HCT116 (cell line): ENCODE measurements around the gene ARVCF. TPM values are rescaled to one million over a fixed set of nuclear protein-coding genes. Genes with fewer than 3 reads are reported as not detected.

Experiments
- ATAC-seq: fragments of 200-7000 bp; cut with Tn5 transposase; 2 replicates; pipeline ENCODE4 v1.9.1; 2020; ENCODE audit warnings: mild to moderate bottlenecking, moderate library complexity
- BruUV-seq: library from RNA; stranded (reverse); fragments of 400-500 nt; replicated peaks from 2 replicates; lab custom pipeline; 2021; lab: Mats Ljungman, UMichigan
- CTCF ChIA-PET: fragments of 300-600 bp; sonication (Branson Sonifier 250); formaldehyde crosslinking; loops from one replicate; lab custom pipeline; 2021; ENCODE audit warnings: antibody characterized with exemption; lab: Charles Lee
- POLR2A ChIA-PET: fragments of 300-600, 350-600 bp; sonication (Branson Sonifier 250); formaldehyde crosslinking; loops from one replicate; lab custom pipeline; 2021; ENCODE audit warnings: antibody characterized with exemption; lab: Charles Lee
- RAD21 ChIA-PET, 2 experiments: fragments of 300-600 bp; sonication (Branson Sonifier 250); formaldehyde crosslinking; loops; one replicate each; lab custom pipeline; 2023; ENCODE audit warnings: low total read pairs in 2 of 2; ENCODE audit not compliant: uncharacterized antibody in 2 of 2, unreplicated experiment in 2 of 2, low non-redundant PET in 1 of 2; lab: Charles Lee
- DNase-seq: peaks from one replicate; pipeline ENCODE4 v3.0.0-alpha.2; 2010; ENCODE audit warnings: low read depth, low spot score
- H2AFZ ChIP-seq: fragments of 200-600 bp; shearing (Covaris generic), sonication (generic); 2 replicates; pipeline ENCODE4 v1.6.1; 2017; ENCODE audit warnings: low read depth, mixed run types, mixed read lengths, antibody characterized with exemption, low read length; ENCODE audit not compliant: poor library complexity, severe bottlenecking
- H3K27ac ChIP-seq: 2 replicates; pipeline ENCODE4 v1.5.1; 2012; ENCODE audit warnings: low read depth, low read length
- H3K27me3 ChIP-seq: fragments of 200-600 bp; sonication (generic); 2 replicates; pipeline ENCODE4 v1.6.1; 2016; ENCODE audit warnings: mixed run types, low read length, mixed read lengths; ENCODE audit not compliant: insufficient read depth
- H3K36me3 ChIP-seq, 2 experiments: fragments of 200-500 bp in 1 of 2; fragments of 200-600 bp in 1 of 2; sonication (Bioruptor generic) in 1 of 2; sonication (generic) in 1 of 2; 2 replicates each; pipeline versions ENCODE4 v1.5.1 to v1.6.1; 2014 to 2016; ENCODE audit warnings: low read length in 2 of 2, inconsistent platforms in 1 of 2, mixed read lengths in 1 of 2, mixed run types in 1 of 2; ENCODE audit not compliant: insufficient read depth in 2 of 2, control insufficient read depth in 1 of 2
- H3K4me1 ChIP-seq, 2 experiments: fragments of 200-600 bp in 1 of 2; sonication (generic) in 1 of 2; 2 replicates each; pipeline versions ENCODE4 v1.5.1 to v1.6.1; 2012 to 2017; ENCODE audit warnings: low read length in 2 of 2, inconsistent platforms in 1 of 2, mild to moderate bottlenecking in 1 of 2, mixed read lengths in 1 of 2, mixed run types in 1 of 2, moderate library complexity in 1 of 2; ENCODE audit not compliant: insufficient read depth in 2 of 2, control insufficient read depth in 1 of 2
- H3K4me2 ChIP-seq: fragments of 200-600 bp; sonication (generic); 2 replicates; pipeline ENCODE4 v1.6.1; 2017; ENCODE audit warnings: mixed run types, low read length, mixed read lengths
- H3K4me3 ChIP-seq, 2 experiments: fragments of 200-600 bp in 1 of 2; sonication (generic) in 1 of 2; replicated peaks in 1 of 2; 2 replicates each; pipeline ENCODE4 v1.5.1; 2011 to 2016; ENCODE audit warnings: low read length in 2 of 2, control low read depth in 1 of 2, low read depth in 1 of 2, mild to moderate bottlenecking in 1 of 2, mixed read lengths in 1 of 2, mixed run types in 1 of 2
- H3K79me2 ChIP-seq: fragments of 200-600 bp; sonication (generic); 2 replicates; pipeline ENCODE4 v1.6.1; 2017; ENCODE audit warnings: mild to moderate bottlenecking, mixed run types, low read length, moderate library complexity, mixed read lengths; ENCODE audit not compliant: insufficient read depth
- H3K9ac ChIP-seq: fragments of 200-600 bp; sonication (generic); 2 replicates; pipeline ENCODE4 v1.6.1; 2016; ENCODE audit warnings: low read length, mixed read lengths
- H3K9me2 ChIP-seq: fragments of 200-600 bp; sonication (generic), shearing (Covaris generic); 2 replicates; pipeline ENCODE4 v1.6.1; 2017; ENCODE audit warnings: mixed run types, mild to moderate bottlenecking, moderate library complexity; ENCODE audit not compliant: insufficient read depth
- H3K9me3 ChIP-seq, 2 experiments: fragments of 200-500 bp in 1 of 2; fragments of 200-600 bp in 1 of 2; sonication (Bioruptor generic) in 1 of 2; sonication (generic) in 1 of 2; 2 replicates each; pipeline ENCODE4 v1.6.1; 2014 to 2017; ENCODE audit warnings: low read length in 2 of 2, mixed read lengths in 2 of 2, inconsistent platforms in 1 of 2, low read depth in 1 of 2, mild to moderate bottlenecking in 1 of 2, mixed run types in 1 of 2, moderate library complexity in 1 of 2; ENCODE audit not compliant: control insufficient read depth in 1 of 2, insufficient read depth in 1 of 2
- H4K20me1 ChIP-seq: fragments of 200-600 bp; sonication (generic), shearing (Covaris generic); 2 replicates; pipeline ENCODE4 v1.6.1; 2017; ENCODE audit warnings: mixed run types, mild to moderate bottlenecking, moderate library complexity; ENCODE audit not compliant: insufficient read depth
- ATF3 ChIP-seq: IDR thresholded peaks from 2 replicates; pipeline ENCODE4 v1.6.1; 2012
- ELF1 ChIP-seq: IDR thresholded peaks from 2 replicates; pipeline ENCODE4 v1.6.1; 2012; ENCODE audit warnings: low read depth, borderline replicate concordance
- EZH2 ChIP-seq: fragments of 200-600 bp; sonication (generic); IDR thresholded peaks from 2 replicates; pipeline ENCODE4 v1.6.1; 2017; ENCODE audit warnings: antibody characterized with exemption, mixed run types
- EZH2phosphoT487 ChIP-seq: fragments of 200-600 bp; IDR thresholded peaks from 2 replicates; pipeline ENCODE4 v1.6.1; 2018; ENCODE audit warnings: antibody characterized with exemption, borderline replicate concordance
- FOSL1 ChIP-seq: IDR thresholded peaks from 2 replicates; pipeline ENCODE4 v1.6.1; 2012; ENCODE audit warnings: low read depth
- SIN3A ChIP-seq: IDR thresholded peaks from 2 replicates; pipeline ENCODE4 v1.6.1; 2012; ENCODE audit warnings: low read depth
- ZFX ChIP-seq: fragments of 450-650 bp; IDR thresholded peaks from 2 replicates; pipeline ENCODE4 v1.6.1; 2017
- ZNF274 ChIP-seq: fragments of 200-500 bp; sonication (Bioruptor generic); IDR thresholded peaks from 2 replicates; pipeline ENCODE4 v1.6.1; 2014; ENCODE audit warnings: mild to moderate bottlenecking, low read depth, low read length, inconsistent platforms
- intact Hi-C: fragments of 100-400 bp; cut with micrococcal nuclease; formaldehyde crosslinking; loops from 2 replicates; pipeline ENCODE4 v1.10.0; 2022
- total RNA-seq: library from RNA; stranded (reverse); gene quantifications from one replicate; pipeline ENCODE4 v1.2.1, GENCODE V29; 2021; ENCODE audit not compliant: unreplicated experiment
- TF ChIP-seq, protein P1 (sequence below), 3 experiments: fragments of 200-600 bp in 1 of 3; sonication (generic) in 1 of 3; IDR thresholded peaks in 2 of 3; conservative IDR thresholded peaks in 1 of 3; 2 replicates each; pipeline ENCODE4 v1.5.1; 2012 to 2017; ENCODE audit warnings: low read depth in 2 of 3, low read length in 2 of 3, antibody characterized with exemption in 1 of 3, borderline replicate concordance in 1 of 3, control low read depth in 1 of 3, mild to moderate bottlenecking in 1 of 3, mixed read lengths in 1 of 3, mixed run types in 1 of 3, moderate library complexity in 1 of 3; ENCODE audit not compliant: insufficient read depth in 1 of 3
- TF ChIP-seq, protein P2 (sequence below): IDR thresholded peaks from 2 replicates; pipeline ENCODE4 v1.6.1; 2012; ENCODE audit warnings: low read depth

Gene ARVCF
- total RNA-seq, 1 experiment from 2014 or later, result 42.8 TPM

DNA sequence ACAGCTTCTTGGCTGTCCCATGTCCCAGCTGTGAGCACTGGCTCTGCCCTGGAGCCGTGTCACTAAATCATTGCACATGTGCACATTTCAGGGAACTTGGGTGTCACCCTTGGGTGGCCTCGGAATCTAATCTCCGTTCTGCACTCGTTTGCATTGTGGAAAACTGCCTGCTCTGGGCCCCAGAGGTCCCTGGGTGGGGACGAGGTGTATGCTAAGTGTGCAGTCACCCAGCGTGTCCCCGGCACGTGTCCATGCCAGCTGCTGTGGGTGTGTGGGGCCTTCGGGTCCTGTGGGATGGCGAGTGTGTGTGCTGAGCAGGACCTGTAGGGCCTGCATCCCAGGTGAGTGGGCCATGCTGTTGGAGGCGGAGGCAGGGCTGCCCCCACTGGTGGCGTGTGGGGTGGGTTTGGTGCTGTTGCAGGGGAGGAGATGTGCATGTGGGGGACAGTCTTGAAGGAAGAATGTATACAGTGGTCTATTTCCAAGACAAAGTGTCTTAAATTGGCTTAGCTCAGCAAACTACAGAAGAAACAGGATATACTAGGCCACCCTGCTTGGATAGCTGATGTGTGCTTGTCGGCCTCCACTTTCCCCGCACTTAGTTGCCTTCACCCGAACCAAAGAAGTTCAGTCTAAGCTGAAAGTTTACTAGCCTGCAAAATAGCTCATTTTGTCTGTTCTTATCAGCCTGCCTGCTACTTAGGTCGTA, 18.9 kb upstream of the ARVCF start:
- ChIA-PET CTCF (no interaction called here), RAD21 (no interaction called here), POLR2A (no interaction called here)
- H3K9me3 ChIP-seq, result no peaks in the 10 kb centered on the region
- intact Hi-C loops, result no loop called here
- H2AFZ ChIP-seq, result no peak overlapping the region
- H3K9ac ChIP-seq, result no peak overlapping the region
- no peaks in the 10 kb centered on the region for H3K9me2 ChIP-seq
- H3K4me1 ChIP-seq, result peaks cover 2 to 14% of the 10 kb centered on the region in 2 experiments; a peak in 3 of 4 replicates
- H3K27me3 ChIP-seq, result no peaks in the 10 kb centered on the region
- no peak overlapping the region for H3K4me2 ChIP-seq
- no peaks in the 10 kb centered on the region for H3K36me3 ChIP-seq
- no peak overlapping the region for H3K4me3 ChIP-seq
- TF ChIP-seq, protein P1, sequence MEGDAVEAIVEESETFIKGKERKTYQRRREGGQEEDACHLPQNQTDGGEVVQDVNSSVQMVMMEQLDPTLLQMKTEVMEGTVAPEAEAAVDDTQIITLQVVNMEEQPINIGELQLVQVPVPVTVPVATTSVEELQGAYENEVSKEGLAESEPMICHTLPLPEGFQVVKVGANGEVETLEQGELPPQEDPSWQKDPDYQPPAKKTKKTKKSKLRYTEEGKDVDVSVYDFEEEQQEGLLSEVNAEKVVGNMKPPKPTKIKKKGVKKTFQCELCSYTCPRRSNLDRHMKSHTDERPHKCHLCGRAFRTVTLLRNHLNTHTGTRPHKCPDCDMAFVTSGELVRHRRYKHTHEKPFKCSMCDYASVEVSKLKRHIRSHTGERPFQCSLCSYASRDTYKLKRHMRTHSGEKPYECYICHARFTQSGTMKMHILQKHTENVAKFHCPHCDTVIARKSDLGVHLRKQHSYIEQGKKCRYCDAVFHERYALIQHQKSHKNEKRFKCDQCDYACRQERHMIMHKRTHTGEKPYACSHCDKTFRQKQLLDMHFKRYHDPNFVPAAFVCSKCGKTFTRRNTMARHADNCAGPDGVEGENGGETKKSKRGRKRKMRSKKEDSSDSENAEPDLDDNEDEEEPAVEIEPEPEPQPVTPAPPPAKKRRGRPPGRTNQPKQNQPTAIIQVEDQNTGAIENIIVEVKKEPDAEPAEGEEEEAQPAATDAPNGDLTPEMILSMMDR (IDR thresholded peaks at IDR 0.05 in 2 of 3, conservative IDR thresholded peaks at IDR 0.05 in 1 of 3; ENCODE audit: borderline replicate concordance in 1 of 3, insufficient read depth in 1 of 3, low read depth in 2 of 3, low read length in 2 of 3), result no peak
- TF ChIP-seq ZFX (no peak), ATF3 (no peak), SIN3A (no peak), EZH2 (no peak)
- H3K27ac ChIP-seq, result no peak overlapping the region
- H4K20me1 ChIP-seq, result no peaks in the 10 kb centered on the region
- DNase-seq (no peak), ATAC-seq (no peak)
- no TSS peak for BruUV-seq
- H3K79me2 ChIP-seq, result no peaks in the 10 kb centered on the region

DNA sequence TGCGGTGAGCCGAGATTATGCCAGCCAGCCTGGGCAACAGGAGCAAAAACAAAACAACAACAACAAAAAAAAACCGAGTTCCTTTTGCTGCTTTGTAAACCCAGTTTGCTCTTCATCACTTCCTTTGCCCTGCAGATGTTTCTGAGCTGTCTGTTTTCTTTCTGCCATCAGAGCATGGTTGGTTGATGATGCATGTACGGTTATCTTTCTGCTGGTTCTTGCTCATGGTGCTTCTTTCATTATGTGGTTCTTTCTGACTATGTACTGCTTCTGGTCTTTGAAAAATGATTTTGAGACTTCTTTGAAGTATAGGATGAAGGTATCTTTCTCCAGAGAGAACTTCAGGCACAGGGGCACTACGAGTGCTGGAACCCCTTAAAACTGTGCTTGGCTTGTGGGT, 17.5 kb upstream of the ARVCF start:
- H3K27me3 ChIP-seq, result no peaks in the 10 kb centered on the region
- CTCF ChIA-PET, result interaction anchor here (0.7 kb wide), 1 partner anchor 72 kb away, joined by 5 read pairs; no protein-coding TSS in a partner anchor
- no peaks in the 10 kb centered on the region for H3K9me2 ChIP-seq
- H3K27ac ChIP-seq, result no peak overlapping the region
- no peak overlapping the region for H3K4me2 ChIP-seq
- no peaks in the 10 kb centered on the region for H3K36me3 ChIP-seq
- H2AFZ ChIP-seq, result no peak overlapping the region
- H3K4me1 ChIP-seq, result peaks cover 2 to 14% of the 10 kb centered on the region in 2 experiments; a peak in 3 of 4 replicates
- POLR2A ChIA-PET, result no interaction called here
- H3K4me3 ChIP-seq, result no peak overlapping the region
- H3K9ac ChIP-seq, result no peak overlapping the region
- DNase-seq (no peak), ATAC-seq (no peak)
- H3K79me2 ChIP-seq, result no peaks in the 10 kb centered on the region
- RAD21 ChIA-PET, result no interaction called here
- BruUV-seq, result no TSS peak
- intact Hi-C loops, result no loop called here
- H3K9me3 ChIP-seq, result no peaks in the 10 kb centered on the region
- no peaks in the 10 kb centered on the region for H4K20me1 ChIP-seq
- no peak for TF ChIP-seq EZH2
- no peak for TF ChIP-seq ELF1
- TF ChIP-seq EZH2phosphoT487, result no peak
- TF ChIP-seq ZNF274, result no peak
- TF ChIP-seq FOSL1, result no peak
- TF ChIP-seq, protein P2, sequence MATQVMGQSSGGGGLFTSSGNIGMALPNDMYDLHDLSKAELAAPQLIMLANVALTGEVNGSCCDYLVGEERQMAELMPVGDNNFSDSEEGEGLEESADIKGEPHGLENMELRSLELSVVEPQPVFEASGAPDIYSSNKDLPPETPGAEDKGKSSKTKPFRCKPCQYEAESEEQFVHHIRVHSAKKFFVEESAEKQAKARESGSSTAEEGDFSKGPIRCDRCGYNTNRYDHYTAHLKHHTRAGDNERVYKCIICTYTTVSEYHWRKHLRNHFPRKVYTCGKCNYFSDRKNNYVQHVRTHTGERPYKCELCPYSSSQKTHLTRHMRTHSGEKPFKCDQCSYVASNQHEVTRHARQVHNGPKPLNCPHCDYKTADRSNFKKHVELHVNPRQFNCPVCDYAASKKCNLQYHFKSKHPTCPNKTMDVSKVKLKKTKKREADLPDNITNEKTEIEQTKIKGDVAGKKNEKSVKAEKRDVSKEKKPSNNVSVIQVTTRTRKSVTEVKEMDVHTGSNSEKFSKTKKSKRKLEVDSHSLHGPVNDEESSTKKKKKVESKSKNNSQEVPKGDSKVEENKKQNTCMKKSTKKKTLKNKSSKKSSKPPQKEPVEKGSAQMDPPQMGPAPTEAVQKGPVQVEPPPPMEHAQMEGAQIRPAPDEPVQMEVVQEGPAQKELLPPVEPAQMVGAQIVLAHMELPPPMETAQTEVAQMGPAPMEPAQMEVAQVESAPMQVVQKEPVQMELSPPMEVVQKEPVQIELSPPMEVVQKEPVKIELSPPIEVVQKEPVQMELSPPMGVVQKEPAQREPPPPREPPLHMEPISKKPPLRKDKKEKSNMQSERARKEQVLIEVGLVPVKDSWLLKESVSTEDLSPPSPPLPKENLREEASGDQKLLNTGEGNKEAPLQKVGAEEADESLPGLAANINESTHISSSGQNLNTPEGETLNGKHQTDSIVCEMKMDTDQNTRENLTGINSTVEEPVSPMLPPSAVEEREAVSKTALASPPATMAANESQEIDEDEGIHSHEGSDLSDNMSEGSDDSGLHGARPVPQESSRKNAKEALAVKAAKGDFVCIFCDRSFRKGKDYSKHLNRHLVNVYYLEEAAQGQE, result no peak
- TF ChIP-seq, protein P1 (IDR thresholded peaks at IDR 0.05 in 2 of 3, conservative IDR thresholded peaks at IDR 0.05 in 1 of 3; ENCODE audit: borderline replicate concordance in 1 of 3, insufficient read depth in 1 of 3, low read depth in 2 of 3, low read length in 2 of 3), result no peak
